Liver (tissue), 9 donors: ENCODE measurements around the gene ENOX1. TPM values are rescaled to one million over a fixed set of nuclear protein-coding genes. Genes with fewer than 3 reads are reported as not detected.

Experiments
- DNase-seq: peaks from one replicate; pipeline ENCODE4 v3.0.0-alpha.2; 2017; ENCODE audit warnings: low spot score
- H3K27ac ChIP-seq, 2 donors: one replicate each; pipeline ENCODE4 v1.7.0; 2013; ENCODE audit warnings: inconsistent platforms in 2 of 2, low read length in 2 of 2, control low read depth in 1 of 2, low read depth in 1 of 2, mild to moderate bottlenecking in 1 of 2
- H3K27me3 ChIP-seq, 4 donors: one replicate each; pipeline versions ENCODE4 v1.6.1 to v1.7.0; 2013; ENCODE audit warnings: low read length in 3 of 4, inconsistent platforms in 1 of 4, mild to moderate bottlenecking in 1 of 4, moderate library complexity in 1 of 4; ENCODE audit not compliant: control insufficient read depth in 4 of 4, insufficient read depth in 4 of 4
- H3K36me3 ChIP-seq, 4 donors: one replicate each; pipeline versions ENCODE4 v1.6.1 to v1.7.0; 2013; ENCODE audit warnings: low read length in 3 of 4, mild to moderate bottlenecking in 3 of 4, low read depth in 1 of 4, moderate library complexity in 1 of 4; ENCODE audit not compliant: control insufficient read depth in 4 of 4, insufficient read depth in 3 of 4
- H3K4me1 ChIP-seq, 4 donors: one replicate each; pipeline versions ENCODE4 v1.6.1 to v1.7.0; 2013; ENCODE audit warnings: low read length in 3 of 4, mild to moderate bottlenecking in 3 of 4, moderate library complexity in 1 of 4; ENCODE audit not compliant: control insufficient read depth in 4 of 4, insufficient read depth in 4 of 4
- H3K4me3 ChIP-seq, 3 donors: one replicate each; pipeline versions ENCODE4 v1.6.1 to v1.7.0; 2013; ENCODE audit warnings: low read length in 3 of 3, control low read depth in 1 of 3, low read depth in 1 of 3, mild to moderate bottlenecking in 1 of 3
- H3K9ac ChIP-seq, 2 donors: one replicate each; pipeline ENCODE4 v1.7.0; 2013; ENCODE audit warnings: low read length in 2 of 2, mild to moderate bottlenecking in 2 of 2, moderate library complexity in 2 of 2, control low read depth in 1 of 2, low read depth in 1 of 2
- H3K9me3 ChIP-seq, 4 donors: one replicate each; pipeline versions ENCODE4 v1.6.1 to v1.7.0; 2013; ENCODE audit warnings: low read length in 3 of 4; ENCODE audit not compliant: control insufficient read depth in 4 of 4
- CTCF ChIP-seq: fragments of 150-350 bp; IDR thresholded peaks from 2 replicates; pipeline ENCODE4 v1.5.1; 2017; ENCODE audit warnings: improper control_type of control experiment, low read depth, low read length; ENCODE audit not compliant: missing input control
- FOXA1 ChIP-seq: IDR thresholded peaks from 2 replicates; pipeline ENCODE4 v1.6.1; 2016; ENCODE audit warnings: antibody characterized with exemption
- FOXA2 ChIP-seq: IDR thresholded peaks from 2 replicates; pipeline ENCODE4 v1.6.1; 2016; ENCODE audit warnings: antibody characterized with exemption
- GABPA ChIP-seq, 2 donors: IDR thresholded peaks in 1 of 2; conservative IDR thresholded peaks in 1 of 2; 2 replicates each; pipeline ENCODE4 v1.6.1; 2016; ENCODE audit warnings: antibody characterized with exemption in 2 of 2, mild to moderate bottlenecking in 1 of 2, moderate library complexity in 1 of 2
- HNF4A ChIP-seq, 2 donors: conservative IDR thresholded peaks; 2 replicates each; pipeline ENCODE4 v1.6.1; 2016; ENCODE audit warnings: antibody characterized with exemption in 2 of 2, mild to moderate bottlenecking in 2 of 2
- HNF4G ChIP-seq: IDR thresholded peaks from 2 replicates; pipeline ENCODE4 v1.6.1; 2016; ENCODE audit warnings: antibody characterized with exemption
- JUND ChIP-seq, 2 donors: IDR thresholded peaks; 2 replicates each; pipeline ENCODE4 v1.6.1; 2016; ENCODE audit warnings: antibody characterized with exemption in 2 of 2
- NR2F2 ChIP-seq: IDR thresholded peaks from 2 replicates; pipeline ENCODE4 v1.6.1; 2016; ENCODE audit warnings: antibody characterized with exemption
- RAD21 ChIP-seq, 2 donors: IDR thresholded peaks; 2 replicates each; pipeline ENCODE4 v1.6.1; 2016; ENCODE audit warnings: antibody characterized with exemption in 2 of 2, mild to moderate bottlenecking in 2 of 2
- RXRA ChIP-seq, 2 donors: IDR thresholded peaks; 2 replicates each; pipeline ENCODE4 v1.6.1; 2017 to 2018; ENCODE audit warnings: antibody characterized with exemption in 2 of 2, mild to moderate bottlenecking in 1 of 2
- TAF1 ChIP-seq: conservative IDR thresholded peaks from 2 replicates; pipeline ENCODE4 v1.6.1; 2016; ENCODE audit warnings: antibody characterized with exemption, mild to moderate bottlenecking
- YY1 ChIP-seq: IDR thresholded peaks from 2 replicates; pipeline ENCODE4 v1.6.1; 2016; ENCODE audit warnings: antibody characterized with exemption, mild to moderate bottlenecking
- WGBS: extraction: QIAGEN DNeasy Blood & Tissue Kit; methylation state at CpG from one replicate; pipeline ENCODE4 v1.1.7; 2013; 5-methylcytosine and 5-hydroxymethylcytosine counted together
- polyA plus RNA-seq, 2 donors: library from polyadenylated mRNA; stranded (reverse) in 1 of 2; unstranded in 1 of 2; fragments of 200-250 nt in 1 of 2; fragments of >200 nt in 1 of 2; fragmentation: Nextera tagmentation in 1 of 2; extraction: Ambion mirVana in 1 of 2; gene quantifications; one replicate each; pipeline versions ENCODE4 v1.2.1 to v1.2.3, GENCODE V29; 2013 to 2015
- total RNA-seq, 2 donors: library from RNA; depleted of rRNA; stranded (reverse); fragments of >200 nt; gene quantifications; one replicate each; pipeline ENCODE4 v1.2.3, GENCODE V29; 2014
- TF ChIP-seq, protein P1 (sequence below): IDR thresholded peaks from 2 replicates; pipeline ENCODE4 v1.6.1; 2016; ENCODE audit warnings: antibody characterized with exemption
- TF ChIP-seq, protein P2 (sequence below): IDR thresholded peaks from 2 replicates; pipeline ENCODE4 v1.6.1; 2016; ENCODE audit warnings: antibody characterized with exemption
- TF ChIP-seq, protein P3 (sequence below): IDR thresholded peaks from 2 replicates; pipeline ENCODE4 v1.6.1; 2016; ENCODE audit warnings: antibody characterized with exemption, mild to moderate bottlenecking
- donor health status: healthy.
- donor health status: healthy.
- donor health status: healthy.
- donor health status: healthy.
- donor health status: healthy.

Gene ENOX1
- total and polyA plus RNA-seq, 4 donors, result 0.02 to 0.33 (median 0.08) TPM; not detected in 1

GRCh38 chr13:43626994-43627393 lies 159.8 kb downstream of the ENOX1 start:
- DNase-seq, result no peak
- WGBS, result 79% methylated on average over 2 of the region's 2 CpGs

GRCh38 chr13:43614063-43614462 lies 172.7 kb downstream of the ENOX1 start:
- DNase-seq, result no peak
- Histone ChIP-seq H3K4me3 (no peak overlapping the region), H3K36me3 (no peaks in the 10 kb centered on the region), H3K27ac (no peak overlapping the region), H3K9ac (no peak overlapping the region), H3K9me3 (peaks cover 0 to 5% (median 0%) of the 10 kb centered on the region in 4 donors), H3K27me3 (no peaks in the 10 kb centered on the region), H3K4me1 (no peaks in the 10 kb centered on the region)
- TF ChIP-seq, protein P1, sequence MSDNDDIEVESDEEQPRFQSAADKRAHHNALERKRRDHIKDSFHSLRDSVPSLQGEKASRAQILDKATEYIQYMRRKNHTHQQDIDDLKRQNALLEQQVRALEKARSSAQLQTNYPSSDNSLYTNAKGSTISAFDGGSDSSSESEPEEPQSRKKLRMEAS, result no peak
- TF ChIP-seq FOXA1 (no peak), HNF4A (conservative IDR thresholded peaks at IDR 0.05) (no peak), FOXA2 (no peak), CTCF (no peak), YY1 (no peak), TAF1 (no peak), RXRA (IDR thresholded peaks at IDR 0.05) (no peak)

More at GRCh38 chr13:43626994-43627393, 159.8 kb downstream of the ENOX1 start:
- no peak overlapping the region for H3K27ac ChIP-seq
- no peaks in the 10 kb centered on the region for H3K36me3 ChIP-seq
- H3K4me3 ChIP-seq, result no peak overlapping the region
- H3K9ac ChIP-seq, result no peak overlapping the region
- H3K4me1 ChIP-seq, result no peaks in the 10 kb centered on the region
- H3K27me3 ChIP-seq, result no peaks in the 10 kb centered on the region
- no peaks in the 10 kb centered on the region for H3K9me3 ChIP-seq
- no peak for TF ChIP-seq JUND (IDR thresholded peaks at IDR 0.05)
- no peak for TF ChIP-seq CTCF
- TF ChIP-seq, protein P1, result no peak
- TF ChIP-seq FOXA1, result no peak
- no peak for TF ChIP-seq HNF4A (conservative IDR thresholded peaks at IDR 0.05)
- TF ChIP-seq GABPA (IDR thresholded peaks at IDR 0.05 in 1 of 2, conservative IDR thresholded peaks at IDR 0.05 in 1 of 2), result no peak
- TF ChIP-seq, protein P2, sequence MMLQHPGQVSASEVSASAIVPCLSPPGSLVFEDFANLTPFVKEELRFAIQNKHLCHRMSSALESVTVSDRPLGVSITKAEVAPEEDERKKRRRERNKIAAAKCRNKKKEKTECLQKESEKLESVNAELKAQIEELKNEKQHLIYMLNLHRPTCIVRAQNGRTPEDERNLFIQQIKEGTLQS, result no peak
- TF ChIP-seq RAD21 (IDR thresholded peaks at IDR 0.05), result no peak
- TF ChIP-seq HNF4G, result no peak
- TF ChIP-seq, protein P3, sequence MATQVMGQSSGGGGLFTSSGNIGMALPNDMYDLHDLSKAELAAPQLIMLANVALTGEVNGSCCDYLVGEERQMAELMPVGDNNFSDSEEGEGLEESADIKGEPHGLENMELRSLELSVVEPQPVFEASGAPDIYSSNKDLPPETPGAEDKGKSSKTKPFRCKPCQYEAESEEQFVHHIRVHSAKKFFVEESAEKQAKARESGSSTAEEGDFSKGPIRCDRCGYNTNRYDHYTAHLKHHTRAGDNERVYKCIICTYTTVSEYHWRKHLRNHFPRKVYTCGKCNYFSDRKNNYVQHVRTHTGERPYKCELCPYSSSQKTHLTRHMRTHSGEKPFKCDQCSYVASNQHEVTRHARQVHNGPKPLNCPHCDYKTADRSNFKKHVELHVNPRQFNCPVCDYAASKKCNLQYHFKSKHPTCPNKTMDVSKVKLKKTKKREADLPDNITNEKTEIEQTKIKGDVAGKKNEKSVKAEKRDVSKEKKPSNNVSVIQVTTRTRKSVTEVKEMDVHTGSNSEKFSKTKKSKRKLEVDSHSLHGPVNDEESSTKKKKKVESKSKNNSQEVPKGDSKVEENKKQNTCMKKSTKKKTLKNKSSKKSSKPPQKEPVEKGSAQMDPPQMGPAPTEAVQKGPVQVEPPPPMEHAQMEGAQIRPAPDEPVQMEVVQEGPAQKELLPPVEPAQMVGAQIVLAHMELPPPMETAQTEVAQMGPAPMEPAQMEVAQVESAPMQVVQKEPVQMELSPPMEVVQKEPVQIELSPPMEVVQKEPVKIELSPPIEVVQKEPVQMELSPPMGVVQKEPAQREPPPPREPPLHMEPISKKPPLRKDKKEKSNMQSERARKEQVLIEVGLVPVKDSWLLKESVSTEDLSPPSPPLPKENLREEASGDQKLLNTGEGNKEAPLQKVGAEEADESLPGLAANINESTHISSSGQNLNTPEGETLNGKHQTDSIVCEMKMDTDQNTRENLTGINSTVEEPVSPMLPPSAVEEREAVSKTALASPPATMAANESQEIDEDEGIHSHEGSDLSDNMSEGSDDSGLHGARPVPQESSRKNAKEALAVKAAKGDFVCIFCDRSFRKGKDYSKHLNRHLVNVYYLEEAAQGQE, result no peak
- no peak for TF ChIP-seq YY1
- TF ChIP-seq NR2F2, result no peak
- no peak for TF ChIP-seq TAF1
- no peak for TF ChIP-seq FOXA2
